PFSK-1 (cell line): ENCODE data around the gene NDUFS6.

Experiments used
- FOXP2 ChIP-seq: optimal IDR thresholded peaks from 2 replicates; pipeline ENCODE3; 2011; ENCODE audit warnings: borderline replicate concordance, control low read depth, inconsistent platforms; ENCODE audit not compliant: insufficient read depth; ENCODE audit errors: extremely low read length, extremely low read depth
- POLR2AphosphoS5 ChIP-seq: IDR thresholded peaks from 2 replicates; pipeline ENCODE4 v1.6.1; 2012; ENCODE audit warnings: low read depth, mild to moderate bottlenecking, control low read depth, low read length, moderate library complexity
- SIN3A ChIP-seq: IDR thresholded peaks from 2 replicates; pipeline ENCODE4 v1.6.1; 2012; ENCODE audit warnings: mild to moderate bottlenecking, low read length, moderate library complexity, borderline replicate concordance; ENCODE audit not compliant: insufficient read depth
- TAF1 ChIP-seq: IDR thresholded peaks from 2 replicates; pipeline ENCODE4 v1.6.1; 2012; ENCODE audit warnings: low read length, control low read depth, borderline replicate concordance; ENCODE audit not compliant: insufficient read depth
- TF ChIP-seq, protein P1 (sequence below), 2 experiments: IDR thresholded peaks; 2 replicates each; pipeline versions ENCODE4 v1.6.1 to v1.8.0; 2011 to 2012; ENCODE audit warnings: low read depth in 2 of 2, low read length in 2 of 2, control low read depth in 1 of 2, inconsistent platforms in 1 of 2, mild to moderate bottlenecking in 1 of 2, moderate library complexity in 1 of 2; ENCODE audit not compliant: insufficient read depth in 1 of 2

DNA sequence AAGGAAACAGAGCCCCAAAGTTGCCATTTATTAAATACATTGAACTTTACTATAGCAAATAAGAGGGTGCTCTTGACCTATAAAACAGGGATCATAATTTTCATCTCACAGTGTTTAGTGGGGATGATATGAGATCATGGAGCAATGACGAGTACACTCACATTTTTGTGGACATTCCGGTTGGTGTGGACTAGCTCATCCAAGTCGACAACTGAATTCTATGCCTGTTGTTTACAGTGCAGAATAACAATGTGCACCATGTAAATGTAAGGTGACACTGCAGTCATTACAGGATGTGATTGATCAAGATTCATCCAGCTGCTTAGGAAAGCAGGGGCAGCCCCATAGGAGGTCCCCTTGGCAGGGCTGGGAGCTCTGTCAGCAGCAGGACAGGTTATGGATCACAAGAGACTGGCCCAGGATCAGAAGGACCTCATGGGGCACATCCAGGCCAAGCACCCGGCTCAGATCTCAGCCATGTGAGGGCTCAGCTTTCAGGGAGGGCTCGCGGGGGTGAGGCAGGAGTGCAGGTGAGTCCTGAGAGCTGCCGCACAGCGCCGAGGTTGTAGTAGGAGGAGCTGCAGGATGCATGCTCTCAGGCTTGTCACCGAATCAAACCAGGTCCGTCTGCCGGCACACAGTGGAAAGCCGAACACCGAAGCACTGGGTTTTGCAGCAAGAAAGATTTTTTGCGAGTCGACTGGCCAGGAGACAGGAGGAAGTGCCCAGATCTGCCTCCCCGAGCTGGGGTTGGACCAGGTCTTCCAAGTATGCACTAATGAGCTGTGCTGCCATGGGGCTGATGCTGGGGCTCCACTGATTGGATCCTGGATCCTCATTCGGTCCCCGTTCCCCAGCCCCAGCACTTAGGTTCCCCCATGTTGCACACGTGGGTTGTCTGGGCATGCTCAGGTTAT is 29.8 kb upstream of the NDUFS6 start:
- no peak for TF ChIP-seq POLR2AphosphoS5
- TF ChIP-seq, protein P1, sequence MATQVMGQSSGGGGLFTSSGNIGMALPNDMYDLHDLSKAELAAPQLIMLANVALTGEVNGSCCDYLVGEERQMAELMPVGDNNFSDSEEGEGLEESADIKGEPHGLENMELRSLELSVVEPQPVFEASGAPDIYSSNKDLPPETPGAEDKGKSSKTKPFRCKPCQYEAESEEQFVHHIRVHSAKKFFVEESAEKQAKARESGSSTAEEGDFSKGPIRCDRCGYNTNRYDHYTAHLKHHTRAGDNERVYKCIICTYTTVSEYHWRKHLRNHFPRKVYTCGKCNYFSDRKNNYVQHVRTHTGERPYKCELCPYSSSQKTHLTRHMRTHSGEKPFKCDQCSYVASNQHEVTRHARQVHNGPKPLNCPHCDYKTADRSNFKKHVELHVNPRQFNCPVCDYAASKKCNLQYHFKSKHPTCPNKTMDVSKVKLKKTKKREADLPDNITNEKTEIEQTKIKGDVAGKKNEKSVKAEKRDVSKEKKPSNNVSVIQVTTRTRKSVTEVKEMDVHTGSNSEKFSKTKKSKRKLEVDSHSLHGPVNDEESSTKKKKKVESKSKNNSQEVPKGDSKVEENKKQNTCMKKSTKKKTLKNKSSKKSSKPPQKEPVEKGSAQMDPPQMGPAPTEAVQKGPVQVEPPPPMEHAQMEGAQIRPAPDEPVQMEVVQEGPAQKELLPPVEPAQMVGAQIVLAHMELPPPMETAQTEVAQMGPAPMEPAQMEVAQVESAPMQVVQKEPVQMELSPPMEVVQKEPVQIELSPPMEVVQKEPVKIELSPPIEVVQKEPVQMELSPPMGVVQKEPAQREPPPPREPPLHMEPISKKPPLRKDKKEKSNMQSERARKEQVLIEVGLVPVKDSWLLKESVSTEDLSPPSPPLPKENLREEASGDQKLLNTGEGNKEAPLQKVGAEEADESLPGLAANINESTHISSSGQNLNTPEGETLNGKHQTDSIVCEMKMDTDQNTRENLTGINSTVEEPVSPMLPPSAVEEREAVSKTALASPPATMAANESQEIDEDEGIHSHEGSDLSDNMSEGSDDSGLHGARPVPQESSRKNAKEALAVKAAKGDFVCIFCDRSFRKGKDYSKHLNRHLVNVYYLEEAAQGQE (IDR thresholded peaks at IDR 0.05; ENCODE audit: insufficient read depth in 1 of 2, low read depth in 2 of 2, low read length in 2 of 2) = no peak
- no peak for TF ChIP-seq FOXP2
- TF ChIP-seq TAF1 = no peak
- no peak for TF ChIP-seq SIN3A
